Measurements from ENCODE around the gene ERP27.

- TF ChIP-seq CTCF (IDR thresholded peaks at IDR 0.05) = no peak
- TF ChIP-seq POLR2AphosphoS5 (IDR thresholded peaks at IDR 0.05) = no peak
- no peak for TF ChIP-seq EP300 (IDR thresholded peaks at IDR 0.05)
- no peak for TF ChIP-seq POLR2A (IDR thresholded peaks at IDR 0.05; ENCODE audit: low read depth)
Observed at GRCh38 chr12:14981049-14981448, 42.7 kb upstream of the ERP27 start.
